Loucy (cell line): Measurements from ENCODE around the gene SERPING1.

ENCODE experiments used
- EZH2phosphoT487 ChIP-seq: fragments of 200-600 bp; IDR thresholded peaks from 2 replicates; pipeline ENCODE4 v1.6.1; 2018; ENCODE audit warnings: antibody characterized with exemption, mild to moderate bottlenecking, moderate library complexity, borderline replicate concordance
- TF ChIP-seq, protein P1 (sequence below): fragments of 200-600 bp; sonication (generic); conservative IDR thresholded peaks from 2 replicates; pipeline ENCODE4 v1.5.1; 2014; ENCODE audit warnings: mild to moderate bottlenecking, antibody characterized with exemption, low read length

DNA sequence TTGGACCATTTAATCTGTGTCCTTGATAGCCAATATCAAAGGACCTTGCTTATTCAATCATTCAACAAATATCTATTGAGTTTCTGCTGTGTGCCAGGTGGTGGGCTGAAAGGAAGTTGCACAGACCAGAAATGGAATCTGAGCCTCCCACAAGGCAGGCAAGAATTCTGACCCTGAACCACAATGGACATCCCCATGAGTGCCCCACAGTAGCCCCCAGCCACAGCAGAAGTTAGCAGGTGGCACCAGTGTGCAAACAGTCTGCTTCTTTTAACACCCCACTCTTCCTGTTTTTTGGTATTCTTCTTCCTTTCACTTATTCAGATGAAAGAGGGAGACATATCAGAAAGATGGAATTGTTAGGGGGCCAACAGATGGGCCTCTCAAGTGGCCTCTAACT is 12.2 kb upstream of the SERPING1 start:
- TF ChIP-seq, protein P1, sequence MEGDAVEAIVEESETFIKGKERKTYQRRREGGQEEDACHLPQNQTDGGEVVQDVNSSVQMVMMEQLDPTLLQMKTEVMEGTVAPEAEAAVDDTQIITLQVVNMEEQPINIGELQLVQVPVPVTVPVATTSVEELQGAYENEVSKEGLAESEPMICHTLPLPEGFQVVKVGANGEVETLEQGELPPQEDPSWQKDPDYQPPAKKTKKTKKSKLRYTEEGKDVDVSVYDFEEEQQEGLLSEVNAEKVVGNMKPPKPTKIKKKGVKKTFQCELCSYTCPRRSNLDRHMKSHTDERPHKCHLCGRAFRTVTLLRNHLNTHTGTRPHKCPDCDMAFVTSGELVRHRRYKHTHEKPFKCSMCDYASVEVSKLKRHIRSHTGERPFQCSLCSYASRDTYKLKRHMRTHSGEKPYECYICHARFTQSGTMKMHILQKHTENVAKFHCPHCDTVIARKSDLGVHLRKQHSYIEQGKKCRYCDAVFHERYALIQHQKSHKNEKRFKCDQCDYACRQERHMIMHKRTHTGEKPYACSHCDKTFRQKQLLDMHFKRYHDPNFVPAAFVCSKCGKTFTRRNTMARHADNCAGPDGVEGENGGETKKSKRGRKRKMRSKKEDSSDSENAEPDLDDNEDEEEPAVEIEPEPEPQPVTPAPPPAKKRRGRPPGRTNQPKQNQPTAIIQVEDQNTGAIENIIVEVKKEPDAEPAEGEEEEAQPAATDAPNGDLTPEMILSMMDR, result no peak
- no peak for TF ChIP-seq EZH2phosphoT487
